Coronary artery (tissue), 2 donors: ENCODE results near the gene SLFNL1.

ENCODE experiments used
- DNase-seq: peaks from one replicate; pipeline ENCODE4 v3.0.0-alpha.2; 2017; ENCODE audit warnings: low spot score
- H3K27ac ChIP-seq, 2 donors: fragments of 200-600 bp; sonication (generic); one replicate each; pipeline ENCODE4 v1.5.1; 2016 to 2019
- H3K4me3 ChIP-seq: fragments of 200-600 bp; sonication (generic); 2 replicates; pipeline ENCODE4 v1.5.1; 2016; ENCODE audit warnings: mild to moderate bottlenecking, moderate library complexity
- CTCF ChIP-seq: fragments of 200-600 bp; sonication (generic); IDR thresholded peaks from one replicate; pipeline ENCODE4 v1.5.1; 2019; ENCODE audit warnings: antibody characterized with exemption

The SLFNL1 gene

GRCh38 chr1:41044187-41044586 lies 22.7 kb upstream of the SLFNL1 start:
- no peak for DNase-seq
- Histone ChIP-seq H3K27ac (peak overlapping the region in 1 of 2 donors; percentile 93), H3K4me3 (no peak overlapping the region)
- no peak for TF ChIP-seq CTCF

- H3K4me3 ChIP-seq, result no peak overlapping the region
- H3K27ac ChIP-seq, result no peak overlapping the region
- TF ChIP-seq CTCF, result no peak
- no peak for DNase-seq
Measured at GRCh38 chr1:41041614-41042270, 20.2 kb upstream of the SLFNL1 start.

- Histone ChIP-seq H3K27ac (no peak overlapping the region), H3K4me3 (no peak overlapping the region)
- no peak for TF ChIP-seq CTCF
- no peak for DNase-seq
Measured at GRCh38 chr1:41038110-41038509, 16.6 kb upstream of the SLFNL1 start.

- Histone ChIP-seq H3K4me3 (no peak overlapping the region), H3K27ac (no peak overlapping the region)
- DNase-seq, result no peak
- TF ChIP-seq CTCF, result no peak
Measured at GRCh38 chr1:41037116-41037903, 15.8 kb upstream of the SLFNL1 start.

GRCh38 chr1:41033272-41033671 lies 11.7 kb upstream of the SLFNL1 start:
- no peak for DNase-seq
- H3K4me3 ChIP-seq, result no peak overlapping the region
- TF ChIP-seq CTCF, result no peak
- H3K27ac ChIP-seq, result no peak overlapping the region

GRCh38 chr1:41032147-41032546 lies 10.6 kb upstream of the SLFNL1 start:
- DNase-seq, result no peak
- no peak for TF ChIP-seq CTCF
- H3K4me3 ChIP-seq, result no peak overlapping the region
- no peak overlapping the region for H3K27ac ChIP-seq
